ENCODE results near the gene CPSF7.
A peak's percentile ranks its signal among the peaks of the same experiment; 100 is the strongest.
"Not testable (repeated sequence)": the region's sequence is repeated elsewhere in the genome, so short reads cannot be mapped to it uniquely, and the experiment has no call there.

CPSF7 gene

GRCh38 chr11:61439615-61440014, 9.8 kb upstream of the CPSF7 start:
- DNase-seq (ENCODE audit: low read depth in 2 of 2): no peak

GRCh38 chr11:61437496-61437895, 7.7 kb upstream of the CPSF7 start:
- no peak for DNase-seq (ENCODE audit: low read depth in 2 of 2)

- DNase-seq (ENCODE audit: low read depth in 2 of 2): not testable (repeated sequence)
Observed at GRCh38 chr11:61430839-61431238, 1.1 kb upstream of the CPSF7 start.

- peak; percentile 41 to 71 for DNase-seq (ENCODE audit: low read depth in 2 of 2)
Observed at GRCh38 chr11:61429346-61429690, 457 bp downstream of the CPSF7 start.

- no peak for DNase-seq (ENCODE audit: low read depth in 2 of 2)
Observed at GRCh38 chr11:61425367-61426131, 4.2 kb downstream of the CPSF7 start.

DNA sequence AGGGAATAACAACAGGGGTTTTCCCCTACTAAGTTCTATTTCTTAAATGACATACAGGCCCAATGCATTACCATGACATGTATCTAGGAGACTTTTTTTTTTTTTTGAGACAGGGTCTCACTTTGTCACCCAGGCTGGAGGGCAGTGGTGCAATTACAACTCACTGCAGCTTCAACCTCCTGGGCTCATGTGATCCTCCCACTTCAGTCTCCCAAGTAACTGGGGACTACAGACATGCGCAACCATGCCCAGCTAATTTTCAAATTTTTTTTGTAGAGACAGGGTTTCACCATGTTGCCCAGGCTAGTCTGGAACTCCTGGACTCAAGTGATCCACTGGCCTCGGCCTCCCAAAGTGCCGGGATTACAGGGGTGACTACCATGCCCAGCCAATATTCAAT, 7.5 kb downstream of the CPSF7 start:
- DNase-seq (ENCODE audit: low read depth in 2 of 2): no peak

- no peak for DNase-seq (ENCODE audit: low read depth in 2 of 2)
Observed at GRCh38 chr11:61418136-61418535, 11.6 kb downstream of the CPSF7 start.

DNA sequence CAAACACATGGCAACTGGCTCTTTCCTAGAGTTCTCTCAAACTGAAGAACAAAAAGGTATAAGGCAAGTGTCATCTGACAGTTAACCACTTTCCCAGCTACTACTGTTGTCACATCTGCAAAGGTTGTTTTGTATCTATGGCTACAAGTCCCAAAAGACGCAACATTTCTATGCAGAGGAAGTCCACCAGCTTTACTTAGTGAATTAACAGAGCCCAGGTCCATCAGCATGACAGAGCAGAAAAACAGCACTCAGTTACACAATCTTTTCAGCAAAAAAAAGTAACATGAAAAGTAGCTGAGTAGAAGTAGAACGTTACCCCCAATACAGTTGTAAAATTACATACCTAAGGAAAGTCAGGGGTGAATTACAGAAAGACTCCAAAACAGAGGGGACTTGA, 12.1 kb downstream of the CPSF7 start:
- no peak for DNase-seq (ENCODE audit: low read depth in 2 of 2)

- DNase-seq (ENCODE audit: low read depth in 2 of 2): no peak
Observed at GRCh38 chr11:61416941-61417340, 12.8 kb downstream of the CPSF7 start.

- DNase-seq (ENCODE audit: low read depth in 2 of 2): no peak
Observed at GRCh38 chr11:61415381-61415780, 14.4 kb downstream of the CPSF7 start.

GRCh38 chr11:61414547-61414946, 15.2 kb downstream of the CPSF7 start:
- DNase-seq (ENCODE audit: low read depth in 2 of 2): no peak

DNA sequence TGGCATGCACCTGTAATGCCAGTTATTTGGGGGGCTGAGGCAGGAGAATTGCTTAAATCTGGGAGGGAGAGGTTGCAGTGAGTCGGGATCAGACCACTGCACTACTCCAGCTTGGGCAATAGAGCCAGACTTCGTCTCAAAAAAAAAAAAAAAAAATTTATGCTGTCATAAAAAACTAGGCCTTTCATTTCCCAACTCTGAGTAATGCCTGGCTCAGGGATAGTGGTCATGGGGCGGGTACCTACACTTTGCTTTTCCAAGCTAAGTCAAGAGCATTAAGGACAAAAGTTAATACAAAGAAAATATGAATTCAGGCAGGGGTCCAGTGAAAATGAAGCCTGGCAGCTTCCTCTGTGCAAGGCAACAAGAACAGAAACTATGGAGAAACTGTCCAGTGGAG, 16.3 kb downstream of the CPSF7 start:
- DNase-seq (ENCODE audit: low read depth in 2 of 2): no peak

GRCh38 chr11:61411589-61411988, 18.2 kb downstream of the CPSF7 start:
- DNase-seq (ENCODE audit: low read depth in 2 of 2): no peak

- no peak for DNase-seq (ENCODE audit: low read depth in 2 of 2)
Observed at GRCh38 chr11:61406991-61407728, 22.6 kb downstream of the CPSF7 start.

- no peak for DNase-seq (ENCODE audit: low read depth in 2 of 2)
Observed at GRCh38 chr11:61406067-61406466, 23.7 kb downstream of the CPSF7 start.

DNA sequence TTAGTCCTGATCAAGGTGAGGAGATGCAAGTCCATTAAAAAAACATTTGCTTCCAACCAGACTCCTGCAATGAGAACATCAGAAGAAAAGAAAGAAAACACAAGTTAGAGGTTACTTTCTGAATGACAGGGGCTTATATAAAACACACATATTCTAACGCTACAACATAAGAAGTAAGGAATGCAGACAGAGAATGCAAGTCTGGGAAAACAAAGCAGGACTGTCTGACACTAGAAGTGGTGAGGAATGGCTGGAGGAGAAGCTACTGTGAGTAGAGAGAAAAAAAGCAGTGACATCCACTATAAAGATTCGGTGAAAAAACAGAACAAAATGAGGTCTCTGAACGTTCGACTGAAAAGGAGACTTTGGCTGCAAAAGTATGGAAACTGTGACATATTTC, 25.1 kb downstream of the CPSF7 start:
- DNase-seq (ENCODE audit: low read depth in 2 of 2): no peak

DNA sequence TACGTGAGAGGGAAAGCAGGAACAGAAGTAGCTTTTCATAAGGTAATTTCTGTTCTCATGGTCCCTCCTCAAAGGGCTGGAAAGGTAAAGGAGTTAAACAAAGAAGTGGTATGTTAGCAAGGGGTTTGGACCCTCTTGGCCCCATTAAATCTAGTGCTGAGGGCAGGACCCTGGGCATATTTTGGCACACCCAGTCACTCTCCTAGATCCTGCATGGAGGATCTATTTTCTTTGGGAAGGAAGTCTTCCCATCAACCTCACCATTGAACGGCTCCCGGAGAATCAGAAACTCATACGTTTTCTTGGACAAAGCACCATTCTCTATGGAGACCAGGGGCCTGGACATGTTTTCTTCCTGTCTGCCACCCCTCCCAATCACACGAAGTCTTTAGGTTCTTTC, 25.7 kb downstream of the CPSF7 start:
- no peak for DNase-seq (ENCODE audit: low read depth in 2 of 2)

DNA sequence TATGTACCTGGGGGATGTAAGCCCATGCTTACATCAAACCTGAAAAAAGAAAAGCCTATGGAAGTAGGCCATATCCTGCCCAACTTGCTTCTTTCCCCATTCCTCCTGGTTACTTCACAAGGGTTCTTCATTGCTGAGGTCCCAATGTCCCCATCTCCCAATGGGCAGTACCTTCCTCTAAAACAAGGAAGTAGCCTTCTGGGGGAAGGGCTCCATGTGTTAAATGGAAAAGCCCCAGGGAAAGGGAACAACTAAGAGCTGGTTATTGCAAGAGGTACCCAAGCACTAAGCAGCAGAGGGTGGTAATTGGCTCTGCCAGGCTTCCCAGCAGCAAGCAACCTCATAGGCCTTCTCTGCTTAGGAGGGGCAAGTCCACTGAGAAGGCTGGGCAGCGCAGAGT, 26.1 kb downstream of the CPSF7 start:
- DNase-seq (ENCODE audit: low read depth in 2 of 2): no peak

DNA sequence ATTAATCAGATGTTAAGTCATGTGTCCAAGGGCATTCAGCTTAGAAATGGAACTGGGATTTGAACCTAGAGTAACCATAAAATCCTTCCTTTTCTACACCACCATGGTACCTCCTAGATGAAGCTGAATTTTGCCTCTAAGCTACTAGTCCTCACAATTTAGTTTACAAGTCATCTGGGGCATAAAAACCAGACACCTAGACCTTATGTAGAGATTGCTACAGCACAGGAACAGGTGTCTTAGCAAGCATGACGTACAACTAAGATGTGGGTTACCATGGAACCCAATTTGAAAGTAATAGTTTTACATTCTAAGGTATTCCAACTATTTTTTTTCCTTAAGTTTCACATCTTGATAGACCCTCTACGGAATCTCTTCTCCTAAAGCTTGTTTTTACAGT, 28.2 kb downstream of the CPSF7 start:
- no peak for DNase-seq (ENCODE audit: low read depth in 2 of 2)

- no peak for DNase-seq (ENCODE audit: low read depth in 2 of 2)
Observed at GRCh38 chr11:61401173-61401572, 28.6 kb downstream of the CPSF7 start.

DNA sequence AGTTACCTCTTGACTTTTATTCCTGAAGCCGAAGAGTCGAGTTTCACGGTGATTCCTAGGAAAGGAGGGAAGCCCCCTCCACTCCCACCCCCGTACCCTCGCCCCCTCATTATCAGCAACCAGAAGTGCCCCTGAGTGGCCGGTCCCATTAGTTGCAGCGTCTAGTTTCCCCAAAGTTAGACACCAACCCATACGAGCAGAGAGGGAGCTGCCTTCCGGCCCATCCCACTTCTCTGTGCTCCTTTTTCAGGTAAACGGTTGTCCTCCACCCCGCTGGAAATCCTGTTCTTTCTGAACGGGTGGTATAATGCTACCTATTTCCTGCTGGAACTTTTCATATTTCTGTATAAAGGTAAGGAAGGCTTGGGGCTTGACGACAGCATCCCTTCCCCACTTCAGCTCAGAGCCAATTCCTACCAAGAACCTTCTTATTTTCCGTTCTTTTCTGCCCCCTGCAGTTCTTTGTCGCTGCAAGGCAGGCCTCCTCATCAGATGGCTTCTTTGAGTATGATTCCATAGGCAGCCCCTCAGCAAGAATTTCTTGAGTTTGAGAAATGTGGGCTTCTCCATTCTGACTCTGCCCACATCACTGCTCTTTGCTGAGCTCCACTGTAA, 36.7 kb downstream of the CPSF7 start:
- no peak for DNase-seq (ENCODE audit: low read depth in 2 of 2)

- DNase-seq (ENCODE audit: low read depth in 2 of 2): no peak
Observed at GRCh38 chr11:61390161-61390560, 39.6 kb downstream of the CPSF7 start.
